GM10847 (cell line): ENCODE data around the gene XAF1.

Source experiments
- POLR2A ChIP-seq: IDR thresholded peaks from 2 replicates; pipeline ENCODE4 v1.6.1; 2011; ENCODE audit not compliant: insufficient read length; ENCODE audit errors: extremely low read depth

XAF1 gene

DNA sequence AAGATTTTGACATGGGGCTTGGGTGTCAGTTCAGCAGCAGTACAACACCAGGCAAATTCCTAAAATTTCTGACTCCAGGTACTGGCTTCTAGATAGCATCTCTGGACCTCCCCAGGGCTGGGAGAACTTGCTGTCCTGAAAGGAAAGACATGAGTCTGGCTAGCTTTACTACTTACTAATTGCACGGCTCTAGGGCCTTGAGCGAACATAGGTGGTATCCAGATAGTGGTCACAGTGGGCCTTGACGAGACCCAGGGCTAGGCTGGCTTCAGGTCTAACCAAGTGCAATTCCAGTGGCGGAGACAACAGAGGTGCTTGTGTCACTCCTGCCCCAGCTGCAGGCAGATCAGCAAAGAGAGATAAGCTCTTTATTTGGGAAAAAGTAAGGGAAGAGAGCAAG lies 26.3 kb upstream of the XAF1 start:
- TF ChIP-seq POLR2A: no peak

DNA sequence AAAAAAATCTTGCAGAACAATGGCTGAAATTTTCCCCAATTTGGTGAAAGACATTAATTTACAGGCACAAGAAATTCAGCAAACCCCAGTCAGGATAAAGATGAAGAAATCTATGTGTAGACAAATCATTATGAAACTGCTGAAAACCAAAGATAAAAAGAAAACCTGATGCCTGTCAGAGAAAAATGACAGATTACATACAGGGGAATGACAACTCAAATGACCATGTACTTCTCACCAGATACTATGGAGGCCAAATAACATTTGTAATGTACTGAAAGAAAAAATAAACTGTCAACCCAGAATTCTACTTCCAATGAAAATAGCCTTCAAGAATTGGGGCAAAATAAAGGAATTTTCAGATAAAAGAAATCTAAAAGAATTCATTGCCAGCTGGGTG lies 7.2 kb upstream of the XAF1 start:
- TF ChIP-seq POLR2A: no peak

DNA sequence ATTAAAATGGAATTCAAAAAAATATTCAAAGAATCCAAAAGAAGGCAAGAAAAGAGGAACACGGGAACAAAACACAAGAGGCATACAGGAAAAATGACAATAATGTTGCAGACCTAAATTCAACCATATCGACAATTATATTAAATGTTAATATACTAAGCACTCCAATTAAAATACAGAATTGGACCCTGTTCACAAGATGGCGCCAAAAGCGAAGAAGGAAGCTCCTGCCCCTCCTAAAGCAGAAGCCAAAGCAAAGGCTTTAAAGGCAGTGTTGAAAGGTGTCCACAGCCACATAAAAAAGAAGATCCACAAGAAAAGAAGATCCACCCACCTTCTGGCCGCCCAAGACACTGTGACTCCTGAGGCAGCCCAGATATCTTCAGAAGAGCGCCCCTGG lies 6.3 kb upstream of the XAF1 start:
- no peak for TF ChIP-seq POLR2A

DNA sequence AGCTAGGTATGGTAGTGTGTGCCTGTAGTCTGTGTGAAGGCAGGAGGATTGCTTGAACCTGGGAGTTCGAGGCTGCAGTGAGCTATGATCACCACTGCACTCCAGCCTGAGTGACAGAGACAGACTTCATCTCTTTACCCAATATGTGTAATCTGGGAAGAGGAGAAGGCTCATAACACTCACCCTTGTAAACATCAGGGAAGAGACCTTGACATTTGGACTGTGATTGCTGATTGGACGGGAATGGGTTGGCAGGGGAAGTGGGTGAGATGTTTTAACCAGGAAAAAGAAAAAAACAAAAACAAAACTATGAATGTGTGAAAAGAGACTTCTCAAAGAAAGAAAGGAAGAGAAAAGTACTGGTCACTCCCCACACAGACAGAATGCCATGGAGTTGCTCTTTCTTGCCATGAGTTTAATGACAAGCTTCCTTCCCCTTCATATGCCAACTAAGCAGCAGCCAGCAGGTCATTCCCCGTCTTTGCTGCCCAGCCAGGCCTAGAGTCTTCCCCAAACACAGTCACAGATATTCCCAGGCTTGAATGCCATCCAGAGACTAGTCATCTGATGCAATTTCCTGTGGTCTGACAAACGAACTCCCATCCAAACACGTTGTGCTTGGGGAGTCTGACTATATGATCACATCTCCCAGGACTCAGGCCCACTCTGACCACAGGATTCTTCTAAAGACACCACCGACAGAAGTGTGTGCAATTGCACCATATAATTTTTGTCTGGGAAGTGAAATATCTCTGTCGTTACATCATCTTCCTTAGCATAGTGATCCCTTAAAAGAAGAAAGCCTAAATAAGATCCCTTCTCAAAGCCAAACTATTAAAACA lies 3.6 kb upstream of the XAF1 start:
- TF ChIP-seq POLR2A: no peak

DNA sequence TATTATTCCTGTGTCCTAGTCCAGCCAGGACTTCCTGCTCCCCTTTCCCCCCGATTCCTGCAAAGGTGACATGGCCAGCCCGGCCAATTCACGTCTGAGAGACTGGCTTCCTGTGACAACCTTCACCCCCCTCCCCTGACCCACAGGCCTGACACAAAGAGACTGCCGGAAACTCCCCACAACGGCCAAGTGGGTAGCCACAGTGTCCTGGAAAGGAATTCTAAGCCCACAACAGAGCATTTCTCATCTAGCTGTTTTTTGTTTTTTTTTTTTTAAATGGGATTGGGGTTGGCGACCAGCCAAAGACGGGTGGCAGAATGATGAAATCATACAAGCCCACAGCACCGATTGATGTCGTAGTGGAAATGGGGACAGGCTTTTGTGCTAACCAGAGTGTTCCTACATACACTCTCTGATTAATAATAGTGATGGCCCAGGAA lies 2.8 kb upstream of the XAF1 start:
- no peak for TF ChIP-seq POLR2A

DNA sequence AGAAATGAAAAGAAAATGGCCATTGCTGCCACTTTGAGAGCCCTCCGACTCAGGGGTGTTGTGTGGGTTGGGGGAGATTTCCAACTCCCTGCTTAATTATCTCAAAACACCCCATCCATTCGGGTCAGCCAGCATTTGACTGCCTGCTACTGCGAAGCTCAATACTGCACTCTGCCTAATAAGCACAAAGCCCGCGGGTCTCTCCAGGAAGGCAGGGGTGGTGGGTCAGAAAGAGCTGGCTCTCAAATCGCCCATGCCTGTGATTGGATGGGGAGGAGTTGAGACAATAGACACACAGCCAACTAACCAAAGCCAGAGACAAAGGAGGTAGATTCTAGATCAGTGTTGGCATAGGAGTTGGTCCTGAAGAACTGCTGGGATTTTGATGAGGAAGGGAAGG lies 2.3 kb upstream of the XAF1 start:
- TF ChIP-seq POLR2A: no peak

DNA sequence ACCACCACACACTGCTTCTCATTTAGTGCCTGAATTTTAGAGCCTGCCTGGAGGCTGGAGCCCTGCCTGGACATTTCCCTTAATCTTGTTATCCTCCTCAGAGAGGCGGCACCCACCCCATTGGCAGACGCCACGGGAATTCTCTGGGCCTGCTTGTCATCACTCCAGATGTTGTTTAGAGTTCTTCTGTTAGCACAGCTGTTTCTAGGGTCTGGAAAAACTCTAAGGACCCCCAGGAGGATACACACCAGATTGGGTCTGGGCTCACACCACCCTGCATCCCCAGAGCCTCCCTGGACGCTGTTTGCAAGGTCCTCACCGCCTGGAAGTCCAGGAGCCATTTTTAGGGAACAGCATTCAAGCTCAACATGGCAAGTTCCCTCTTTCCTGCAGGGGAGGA lies 565 bp upstream of the XAF1 start:
- TF ChIP-seq POLR2A: no peak

DNA sequence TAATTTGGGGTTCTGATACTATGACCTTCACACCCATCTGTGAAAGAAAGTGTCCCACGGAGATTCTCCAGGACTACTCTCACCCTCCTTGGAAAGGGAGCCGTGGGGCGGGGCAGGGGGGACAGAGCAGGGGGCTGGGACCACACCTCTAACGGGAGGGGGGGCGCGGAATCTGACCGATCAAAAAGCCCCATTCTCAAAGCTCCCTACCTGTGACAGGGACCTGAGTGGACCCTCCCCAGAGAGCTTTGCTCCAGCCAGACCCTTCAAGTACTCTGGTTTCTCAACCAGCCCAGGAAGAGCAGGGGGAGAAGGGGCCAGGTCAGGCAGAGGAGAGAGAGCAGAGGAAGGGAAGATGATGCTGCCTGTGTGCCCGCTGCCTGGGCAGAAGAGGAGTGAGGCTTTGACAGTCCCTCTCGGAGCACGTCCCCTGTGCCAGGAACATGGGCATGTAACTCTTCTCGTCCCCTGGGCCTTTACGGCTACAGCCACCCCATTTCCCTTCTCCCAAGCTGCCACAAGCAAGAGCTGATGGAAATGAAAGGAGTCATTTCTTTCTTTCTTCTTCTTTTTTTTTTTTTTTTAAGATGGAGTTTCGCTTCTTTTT lies 682 bp downstream of the XAF1 start:
- TF ChIP-seq POLR2A: no peak

DNA sequence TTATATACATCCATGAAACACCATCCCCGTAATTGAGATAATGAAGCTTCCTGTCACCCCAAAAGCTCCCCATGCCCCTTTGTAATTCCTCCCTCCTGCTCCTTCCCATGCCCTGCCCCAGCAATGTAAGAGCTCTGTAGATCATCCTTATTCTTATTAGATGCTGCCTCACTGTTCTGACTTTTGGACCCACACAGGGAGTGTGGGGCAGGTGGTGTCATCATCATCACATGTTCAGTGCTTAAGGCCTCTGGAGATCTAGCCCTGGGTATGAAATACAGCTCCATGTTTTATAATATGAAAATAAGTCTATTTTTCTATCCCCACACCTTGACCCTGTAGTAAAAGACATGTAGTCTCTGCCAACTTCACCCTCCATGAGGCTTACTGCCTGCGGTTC lies 1.9 kb downstream of the XAF1 start:
- no peak for TF ChIP-seq POLR2A

DNA sequence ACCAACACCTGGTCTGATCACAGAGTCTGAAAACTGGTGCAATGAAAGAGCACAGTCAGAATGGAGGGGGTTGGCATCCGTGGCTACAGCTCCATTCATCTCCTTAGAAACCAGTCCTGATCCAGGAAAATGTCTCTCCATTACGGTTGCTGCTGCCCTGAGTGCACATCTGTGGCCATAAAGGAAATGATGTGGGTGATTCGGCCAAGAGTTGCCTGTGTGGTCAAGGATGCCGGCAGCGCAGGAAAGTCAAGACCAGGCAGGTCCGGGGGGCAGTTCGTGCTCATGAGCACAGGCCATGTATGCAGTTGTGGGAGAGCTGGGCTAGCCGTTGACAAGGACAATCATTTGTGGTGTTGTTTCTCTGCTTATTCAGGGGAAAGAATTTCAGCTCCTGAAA lies 5.9 kb downstream of the XAF1 start:
- no peak for TF ChIP-seq POLR2A

DNA sequence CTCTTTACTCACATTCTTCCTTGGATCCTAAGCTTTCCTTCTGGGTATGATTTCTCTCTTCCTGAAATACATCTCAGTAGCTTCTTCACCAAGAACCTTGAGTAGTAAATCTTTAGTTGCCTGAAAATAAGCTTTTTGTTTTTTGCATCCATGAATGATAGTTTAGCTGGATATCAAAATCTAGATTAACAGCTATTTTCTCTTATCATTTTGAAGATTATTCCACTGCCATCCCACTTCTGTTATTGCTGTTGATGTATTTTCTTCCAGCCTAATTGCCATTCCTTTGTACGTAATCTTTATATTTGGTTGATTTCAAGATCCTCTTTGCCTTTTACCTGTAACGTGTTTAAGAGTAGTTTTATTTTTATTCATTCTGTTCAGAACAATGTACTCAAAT lies 12.6 kb downstream of the XAF1 start:
- TF ChIP-seq POLR2A: no peak

DNA sequence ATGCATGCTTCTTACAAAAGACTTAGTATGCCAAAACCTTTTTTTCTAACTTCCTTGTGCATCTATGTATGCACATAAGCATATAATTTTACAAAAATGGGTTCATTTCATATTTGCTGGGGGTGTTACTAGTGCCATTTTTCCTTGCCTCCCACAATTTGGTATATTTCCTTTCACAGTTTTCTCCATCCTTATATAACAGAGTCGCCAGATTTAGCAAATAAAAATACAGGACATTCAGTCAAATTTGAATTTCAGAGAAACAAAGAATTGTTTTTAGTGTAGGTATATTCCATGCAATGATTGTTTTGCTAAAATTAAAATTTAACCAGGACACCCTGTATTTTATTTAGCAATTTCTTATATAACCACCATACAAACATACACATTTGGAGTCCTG lies 16.2 kb downstream of the XAF1 start:
- TF ChIP-seq POLR2A: no peak

DNA sequence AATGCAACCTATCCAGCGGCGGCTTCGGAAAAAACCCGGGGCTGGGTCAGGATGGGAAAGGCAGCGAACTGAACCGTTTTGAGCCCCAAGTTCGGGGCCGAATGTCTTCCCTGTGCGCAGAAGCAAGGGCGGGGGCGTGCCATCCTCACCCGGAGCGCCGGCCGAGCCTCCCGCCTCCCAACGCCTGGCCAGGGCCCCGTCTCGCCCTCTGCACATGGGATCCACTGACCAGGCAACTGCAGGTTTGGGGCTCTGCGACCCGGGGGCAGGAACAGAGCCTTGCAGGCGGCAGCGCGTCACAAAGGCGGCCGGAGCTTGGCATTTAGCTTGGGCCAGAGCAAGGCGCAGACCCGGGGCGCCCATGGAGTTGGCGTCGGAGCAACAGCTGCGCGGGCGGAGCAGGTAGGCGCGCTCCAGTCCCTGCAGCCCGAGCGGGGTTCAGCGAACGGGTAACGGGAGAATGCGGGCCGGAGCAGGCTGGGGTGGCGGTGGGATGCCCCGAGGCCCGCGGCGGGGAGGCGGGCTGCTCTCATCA lies 20.1 kb downstream of the XAF1 start, which contains the start of gene FBXO39:
TSS of gene FBXO39 (plus strand) at position 345 of the 535 bp plus-strand sequence. CDS start 3,654 bp downstream, outside the sequence.
- peak; percentile 29 for TF ChIP-seq POLR2A

DNA sequence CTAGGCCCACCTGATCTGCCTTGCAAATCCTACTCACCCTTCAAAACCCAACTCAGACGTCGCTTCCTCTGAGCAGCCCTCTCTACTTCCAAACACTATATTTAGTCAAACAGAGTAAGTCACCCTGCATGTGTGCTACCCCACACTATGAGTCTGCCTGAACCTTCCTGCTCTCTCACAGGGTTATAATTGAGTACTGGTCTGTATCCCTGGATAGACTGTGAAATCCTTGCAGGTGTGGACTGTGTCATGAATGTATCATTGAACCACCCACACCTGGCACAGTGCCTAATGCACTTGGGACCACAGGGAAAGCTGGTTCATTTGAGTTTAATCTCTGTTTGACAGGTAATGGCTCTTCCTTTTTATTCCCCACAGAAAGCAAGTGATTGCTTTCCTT lies 23.6 kb downstream of the XAF1 start:
- no peak for TF ChIP-seq POLR2A

DNA sequence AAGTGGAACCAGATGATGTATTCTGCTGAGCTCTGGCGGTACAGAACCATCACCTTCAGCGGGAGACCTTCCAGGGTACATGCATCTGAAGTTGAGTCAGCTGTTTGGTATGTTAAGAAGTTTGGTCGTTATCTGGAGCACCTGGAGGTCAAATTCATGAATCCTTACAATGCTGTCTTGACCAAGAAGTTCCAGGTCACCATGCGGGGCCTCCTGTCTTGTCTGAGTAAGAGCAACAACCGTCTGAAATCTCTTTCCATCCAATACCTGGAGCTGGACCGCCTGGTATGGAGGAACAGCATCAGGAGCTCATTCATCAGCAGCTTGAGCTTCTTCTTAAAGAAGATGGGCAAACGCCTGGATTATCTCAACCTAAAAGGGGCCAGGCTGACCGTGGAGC lies 24.2 kb downstream of the XAF1 start:
- TF ChIP-seq POLR2A: no peak

DNA sequence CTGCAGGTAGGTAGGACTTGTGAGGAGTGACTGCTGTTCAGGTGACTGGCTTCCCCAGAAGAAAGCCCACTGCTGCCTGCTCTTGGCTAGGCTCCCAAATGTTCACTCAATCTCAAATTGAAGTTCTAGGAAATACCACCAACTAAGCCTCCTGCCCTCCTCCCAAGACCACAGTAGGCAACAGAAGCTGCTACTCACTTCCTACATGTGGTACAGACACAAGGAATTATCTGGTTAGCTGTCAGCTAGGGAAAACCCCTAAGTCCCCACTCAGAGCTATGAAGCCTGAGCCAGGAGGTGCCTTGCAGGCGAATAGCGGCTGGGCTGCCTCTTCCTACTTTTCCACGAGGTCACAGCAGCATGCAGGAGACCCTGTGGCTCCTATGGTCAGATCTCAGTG lies 25.0 kb downstream of the XAF1 start:
- no peak for TF ChIP-seq POLR2A
